ENCODE measurements around the gene EID3. TPM values are rescaled to one million over a fixed set of nuclear protein-coding genes. Genes with fewer than 3 reads are reported as not detected.

Gene EID3
- total and polyA plus RNA-seq, 7 donors: 0.28 to 1.3 (median 0.95) TPM

DNA sequence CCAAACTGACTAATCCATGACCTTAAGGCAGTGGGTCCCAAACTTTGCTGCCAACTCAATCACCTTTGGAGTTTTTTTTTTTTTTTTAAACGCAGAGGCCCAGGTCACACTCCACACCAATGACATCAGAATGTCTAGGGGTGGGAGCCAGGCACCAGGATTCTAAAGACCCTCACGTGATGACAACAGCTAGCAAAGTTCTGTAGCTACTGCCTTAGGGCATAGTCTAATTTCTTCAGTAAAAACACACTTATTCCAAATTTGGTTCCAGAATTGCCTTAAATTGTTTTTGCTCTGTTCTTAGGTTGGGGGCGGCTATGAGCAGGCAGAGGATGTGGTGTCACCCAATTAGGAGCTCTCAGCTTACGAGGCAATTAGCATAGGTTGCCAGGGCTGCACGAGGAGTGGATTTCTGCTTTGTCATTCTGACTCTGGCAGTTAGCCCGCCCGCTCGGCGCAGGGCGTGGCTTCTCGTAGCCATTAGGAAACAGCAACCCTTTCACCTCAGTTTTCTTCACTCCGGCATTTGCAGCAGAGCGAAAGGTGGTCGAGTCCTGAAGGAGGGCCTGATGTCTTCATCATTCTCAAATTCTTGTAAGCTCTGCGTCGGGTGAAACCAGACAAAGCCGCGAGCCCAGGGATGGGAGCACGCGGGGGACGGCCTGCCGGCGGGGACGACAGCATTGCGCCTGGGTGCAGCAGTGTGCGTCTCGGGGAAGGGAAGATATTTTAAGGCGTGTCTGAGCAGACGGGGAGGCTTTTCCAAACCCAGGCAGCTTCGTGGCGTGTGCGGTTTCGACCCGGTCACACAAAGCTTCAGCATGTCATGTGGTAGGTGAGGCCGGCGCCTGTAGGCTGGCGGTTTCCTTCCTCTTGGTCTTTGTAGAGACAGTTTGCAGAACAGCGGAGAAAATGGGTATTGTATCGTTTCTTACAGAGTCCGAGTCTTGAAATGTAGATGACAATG, 16.7 kb upstream of the EID3 start:
- intact Hi-C loops (cut with DNase I): loop anchor here in 1 of 2 donors (5.0 kb wide), 2 partner anchors 69 to 144 kb away; partner anchors contain the start of gene TXNRD1
- Histone ChIP-seq H3K27me3 (ENCODE audit: insufficient read depth in 3 of 3, low read length in 2 of 3) (no peaks in the 10 kb centered on the region), H3K9me3 (no peaks in the 10 kb centered on the region), H3K4me1 (peaks cover 35% of the 10 kb centered on the region), H3K36me3 (ENCODE audit: insufficient read depth in 1 of 2, low read depth in 1 of 2) (peaks cover 0 to 29% of the 10 kb centered on the region in 2 donors), H3K27ac (peak overlapping the region; percentile 98), H3K4me3 (peak overlapping the region; percentile 90)
- DNase-seq (peak; percentile 93 to 95), ATAC-seq (peak; percentile 82 to 89 (median 86))
- 0% methylated on average over 40 of the region's 40 CpGs for WGBS, 3 donors
- TF ChIP-seq, protein P1, sequence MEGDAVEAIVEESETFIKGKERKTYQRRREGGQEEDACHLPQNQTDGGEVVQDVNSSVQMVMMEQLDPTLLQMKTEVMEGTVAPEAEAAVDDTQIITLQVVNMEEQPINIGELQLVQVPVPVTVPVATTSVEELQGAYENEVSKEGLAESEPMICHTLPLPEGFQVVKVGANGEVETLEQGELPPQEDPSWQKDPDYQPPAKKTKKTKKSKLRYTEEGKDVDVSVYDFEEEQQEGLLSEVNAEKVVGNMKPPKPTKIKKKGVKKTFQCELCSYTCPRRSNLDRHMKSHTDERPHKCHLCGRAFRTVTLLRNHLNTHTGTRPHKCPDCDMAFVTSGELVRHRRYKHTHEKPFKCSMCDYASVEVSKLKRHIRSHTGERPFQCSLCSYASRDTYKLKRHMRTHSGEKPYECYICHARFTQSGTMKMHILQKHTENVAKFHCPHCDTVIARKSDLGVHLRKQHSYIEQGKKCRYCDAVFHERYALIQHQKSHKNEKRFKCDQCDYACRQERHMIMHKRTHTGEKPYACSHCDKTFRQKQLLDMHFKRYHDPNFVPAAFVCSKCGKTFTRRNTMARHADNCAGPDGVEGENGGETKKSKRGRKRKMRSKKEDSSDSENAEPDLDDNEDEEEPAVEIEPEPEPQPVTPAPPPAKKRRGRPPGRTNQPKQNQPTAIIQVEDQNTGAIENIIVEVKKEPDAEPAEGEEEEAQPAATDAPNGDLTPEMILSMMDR (IDR thresholded peaks at IDR 0.05): no peak

GRCh38 chr12:104288635-104289274, 14.8 kb upstream of the EID3 start:
- DNase-seq: peak; percentile 84 to 91
- Histone ChIP-seq H3K36me3 (ENCODE audit: insufficient read depth in 1 of 2, low read depth in 1 of 2) (peaks cover 7 to 49% of the 10 kb centered on the region in 2 donors), H3K4me3 (peak overlapping the region; percentile 90), H3K9me3 (no peaks in the 10 kb centered on the region), H3K4me1 (peaks cover 47% of the 10 kb centered on the region), H3K27me3 (ENCODE audit: insufficient read depth in 3 of 3, low read length in 2 of 3) (no peaks in the 10 kb centered on the region), H3K27ac (peak overlapping the region; percentile 98)
- ATAC-seq: peak; percentile 78 to 85 (median 80)
- TF ChIP-seq, protein P1 (IDR thresholded peaks at IDR 0.05): no peak
- WGBS, 3 donors: 1% methylated on average over 41 of the region's 41 CpGs
- intact Hi-C loops (cut with DNase I): loop anchor here (2.0 to 5.0 kb wide), 3 partner anchors 71 to 146 kb away; partner anchors contain the start of gene TXNRD1 (in 2 of the 2)

DNA sequence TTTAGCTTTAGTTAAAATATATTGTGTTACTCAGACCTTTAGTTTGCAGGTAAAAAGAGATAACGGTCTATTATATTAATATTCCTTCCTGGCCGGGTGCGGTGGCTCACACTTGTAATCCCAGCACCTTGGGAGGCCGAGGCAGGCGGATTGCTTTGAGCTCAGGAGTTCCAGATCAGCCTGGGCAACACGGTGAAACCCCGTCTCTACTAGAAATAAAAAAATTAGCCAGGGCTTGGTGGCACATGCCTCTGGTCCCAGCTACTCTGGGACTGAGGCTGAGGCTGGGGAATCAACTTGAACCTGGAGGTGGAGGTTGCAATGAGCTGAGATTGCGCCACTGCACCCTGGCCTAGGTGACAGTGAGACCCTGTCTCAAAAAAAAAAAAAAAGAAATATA, 13.2 kb upstream of the EID3 start:
- H3K27ac ChIP-seq: no peak overlapping the region
- no peaks in the 10 kb centered on the region for H3K9me3 ChIP-seq
- no peak for DNase-seq
- peaks cover 7 to 64% of the 10 kb centered on the region in 2 donors for H3K36me3 ChIP-seq (ENCODE audit: insufficient read depth in 1 of 2, low read depth in 1 of 2)
- H3K4me1 ChIP-seq: peaks cover 56% of the 10 kb centered on the region
- intact Hi-C loops (cut with DNase I): no loop called here
- peak overlapping the region; percentile 90 for H3K4me3 ChIP-seq
- no peak for ATAC-seq
- H3K27me3 ChIP-seq (ENCODE audit: insufficient read depth in 3 of 3, low read length in 2 of 3): no peaks in the 10 kb centered on the region
- 87 to 95% (median 88%) methylated on average over 8 of the region's 8 CpGs for WGBS, 3 donors
- TF ChIP-seq, protein P1 (IDR thresholded peaks at IDR 0.05): no peak

DNA sequence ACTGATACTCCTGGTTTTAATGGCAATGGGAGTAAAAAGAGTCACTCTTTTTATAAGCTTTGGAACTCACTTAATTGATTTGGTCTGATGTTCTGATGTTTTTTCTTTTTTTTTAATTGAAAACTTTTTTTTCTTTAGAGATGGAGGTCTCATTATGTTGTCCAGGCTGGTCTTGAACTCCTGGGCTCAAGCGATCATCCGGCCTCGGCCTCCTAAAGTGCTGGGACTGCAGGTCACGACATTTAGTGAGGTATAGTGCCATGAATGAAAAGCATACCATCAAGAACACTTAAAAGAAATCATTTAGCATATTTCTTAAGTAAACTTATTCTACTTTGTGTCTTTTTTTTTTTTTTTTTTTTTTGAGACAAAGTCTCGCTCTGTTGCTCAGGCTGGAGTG, 12.7 kb upstream of the EID3 start:
- ATAC-seq (no peak), DNase-seq (no peak)
- no peaks in the 10 kb centered on the region for H3K27me3 ChIP-seq (ENCODE audit: insufficient read depth in 3 of 3, low read length in 2 of 3)
- WGBS, 3 donors: 95 to 98% (median 96%) methylated on average over 4 to 5 of the region's 5 CpGs
- H3K4me1 ChIP-seq: peaks cover 56% of the 10 kb centered on the region
- H3K4me3 ChIP-seq: no peak overlapping the region
- H3K27ac ChIP-seq: no peak overlapping the region
- H3K9me3 ChIP-seq: no peaks in the 10 kb centered on the region
- H3K36me3 ChIP-seq (ENCODE audit: insufficient read depth in 1 of 2, low read depth in 1 of 2): peaks cover 7 to 70% of the 10 kb centered on the region in 2 donors
- intact Hi-C loops (cut with DNase I): no loop called here
- TF ChIP-seq, protein P1 (IDR thresholded peaks at IDR 0.05): no peak
